PFSK-1 (cell line): ENCODE data around the gene NALCN.

Experiments
- FOXP2 ChIP-seq: optimal IDR thresholded peaks from 2 replicates; pipeline ENCODE3; 2011; ENCODE audit warnings: borderline replicate concordance, control low read depth, inconsistent platforms; ENCODE audit not compliant: insufficient read depth; ENCODE audit errors: extremely low read length, extremely low read depth
- POLR2AphosphoS5 ChIP-seq: IDR thresholded peaks from 2 replicates; pipeline ENCODE4 v1.6.1; 2012; ENCODE audit warnings: low read depth, mild to moderate bottlenecking, control low read depth, low read length, moderate library complexity
- SIN3A ChIP-seq: IDR thresholded peaks from 2 replicates; pipeline ENCODE4 v1.6.1; 2012; ENCODE audit warnings: mild to moderate bottlenecking, low read length, moderate library complexity, borderline replicate concordance; ENCODE audit not compliant: insufficient read depth
- TAF1 ChIP-seq: IDR thresholded peaks from 2 replicates; pipeline ENCODE4 v1.6.1; 2012; ENCODE audit warnings: low read length, control low read depth, borderline replicate concordance; ENCODE audit not compliant: insufficient read depth
- TF ChIP-seq, protein P1 (sequence below), 2 experiments: IDR thresholded peaks; 2 replicates each; pipeline versions ENCODE4 v1.6.1 to v1.8.0; 2011 to 2012; ENCODE audit warnings: low read depth in 2 of 2, low read length in 2 of 2, control low read depth in 1 of 2, inconsistent platforms in 1 of 2, mild to moderate bottlenecking in 1 of 2, moderate library complexity in 1 of 2; ENCODE audit not compliant: insufficient read depth in 1 of 2

DNA sequence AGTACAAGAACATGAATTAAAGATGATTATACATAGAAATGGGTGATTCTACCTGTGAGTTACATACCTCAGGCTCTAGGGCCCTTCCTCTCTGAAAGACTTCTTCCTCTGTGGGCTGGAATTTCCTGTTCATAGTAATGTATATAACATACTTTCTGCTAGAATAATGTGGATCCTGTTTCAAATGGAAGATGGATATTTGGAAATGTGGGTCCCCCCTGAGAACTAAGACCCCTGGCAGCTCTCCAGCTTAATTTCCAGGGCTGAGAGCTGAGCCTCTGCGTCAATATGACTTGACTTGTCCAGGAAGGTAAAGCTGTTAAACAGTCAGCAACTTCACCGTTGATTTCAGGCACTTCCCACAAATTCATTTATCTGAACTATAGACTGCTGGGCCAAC lies 296.3 kb downstream of the NALCN start:
- TF ChIP-seq POLR2AphosphoS5: no peak
- TF ChIP-seq, protein P1, sequence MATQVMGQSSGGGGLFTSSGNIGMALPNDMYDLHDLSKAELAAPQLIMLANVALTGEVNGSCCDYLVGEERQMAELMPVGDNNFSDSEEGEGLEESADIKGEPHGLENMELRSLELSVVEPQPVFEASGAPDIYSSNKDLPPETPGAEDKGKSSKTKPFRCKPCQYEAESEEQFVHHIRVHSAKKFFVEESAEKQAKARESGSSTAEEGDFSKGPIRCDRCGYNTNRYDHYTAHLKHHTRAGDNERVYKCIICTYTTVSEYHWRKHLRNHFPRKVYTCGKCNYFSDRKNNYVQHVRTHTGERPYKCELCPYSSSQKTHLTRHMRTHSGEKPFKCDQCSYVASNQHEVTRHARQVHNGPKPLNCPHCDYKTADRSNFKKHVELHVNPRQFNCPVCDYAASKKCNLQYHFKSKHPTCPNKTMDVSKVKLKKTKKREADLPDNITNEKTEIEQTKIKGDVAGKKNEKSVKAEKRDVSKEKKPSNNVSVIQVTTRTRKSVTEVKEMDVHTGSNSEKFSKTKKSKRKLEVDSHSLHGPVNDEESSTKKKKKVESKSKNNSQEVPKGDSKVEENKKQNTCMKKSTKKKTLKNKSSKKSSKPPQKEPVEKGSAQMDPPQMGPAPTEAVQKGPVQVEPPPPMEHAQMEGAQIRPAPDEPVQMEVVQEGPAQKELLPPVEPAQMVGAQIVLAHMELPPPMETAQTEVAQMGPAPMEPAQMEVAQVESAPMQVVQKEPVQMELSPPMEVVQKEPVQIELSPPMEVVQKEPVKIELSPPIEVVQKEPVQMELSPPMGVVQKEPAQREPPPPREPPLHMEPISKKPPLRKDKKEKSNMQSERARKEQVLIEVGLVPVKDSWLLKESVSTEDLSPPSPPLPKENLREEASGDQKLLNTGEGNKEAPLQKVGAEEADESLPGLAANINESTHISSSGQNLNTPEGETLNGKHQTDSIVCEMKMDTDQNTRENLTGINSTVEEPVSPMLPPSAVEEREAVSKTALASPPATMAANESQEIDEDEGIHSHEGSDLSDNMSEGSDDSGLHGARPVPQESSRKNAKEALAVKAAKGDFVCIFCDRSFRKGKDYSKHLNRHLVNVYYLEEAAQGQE (IDR thresholded peaks at IDR 0.05; ENCODE audit: insufficient read depth in 1 of 2, low read depth in 2 of 2, low read length in 2 of 2): no peak
- TF ChIP-seq SIN3A: no peak
- TF ChIP-seq TAF1: no peak
- TF ChIP-seq FOXP2: no peak
